ENCODE results near the gene CAPZB.

The CAPZB gene

DNA sequence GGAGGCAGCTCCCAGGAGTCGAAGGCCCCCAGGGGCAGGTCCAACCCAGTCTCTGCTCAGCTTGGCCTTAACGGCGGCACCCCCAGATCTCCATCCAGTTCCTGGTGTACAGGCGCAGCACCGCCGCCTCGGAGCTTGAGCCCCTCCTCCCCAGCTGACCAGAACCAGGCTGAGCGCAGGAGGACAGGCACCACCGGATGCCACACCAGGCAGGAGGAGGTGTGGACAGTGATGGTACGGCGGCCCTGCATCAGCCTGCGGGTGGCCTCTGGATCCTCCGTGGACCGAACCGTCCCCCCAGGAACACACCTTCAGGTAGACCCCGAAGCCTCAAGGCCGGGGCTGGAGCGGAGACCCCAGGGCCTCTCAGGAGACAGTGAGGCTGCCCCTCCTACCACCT lies 156.9 kb downstream of the CAPZB start:
- DNase-seq (ENCODE audit: low spot score): no peak

DNA sequence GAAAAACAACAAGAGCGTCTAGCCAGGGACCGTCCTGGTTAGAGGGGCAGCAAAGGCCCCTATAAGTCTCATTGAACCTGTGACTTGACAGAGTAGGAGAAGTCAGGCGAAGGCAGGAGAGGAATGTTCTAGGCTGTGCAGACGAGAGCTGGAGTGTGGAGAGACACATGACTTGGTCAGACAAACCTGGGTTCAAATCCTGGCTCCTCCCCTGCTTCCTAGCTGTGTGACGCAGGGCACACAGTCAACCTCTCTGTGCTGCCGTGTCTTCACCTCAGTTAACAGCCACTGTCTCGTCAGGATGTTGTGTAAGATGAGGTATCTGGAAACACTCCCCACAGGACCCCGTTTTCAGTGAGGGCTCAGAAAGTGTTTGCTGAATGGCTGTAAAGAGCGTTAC lies 157.6 kb downstream of the CAPZB start:
- DNase-seq (ENCODE audit: low spot score): no peak

DNA sequence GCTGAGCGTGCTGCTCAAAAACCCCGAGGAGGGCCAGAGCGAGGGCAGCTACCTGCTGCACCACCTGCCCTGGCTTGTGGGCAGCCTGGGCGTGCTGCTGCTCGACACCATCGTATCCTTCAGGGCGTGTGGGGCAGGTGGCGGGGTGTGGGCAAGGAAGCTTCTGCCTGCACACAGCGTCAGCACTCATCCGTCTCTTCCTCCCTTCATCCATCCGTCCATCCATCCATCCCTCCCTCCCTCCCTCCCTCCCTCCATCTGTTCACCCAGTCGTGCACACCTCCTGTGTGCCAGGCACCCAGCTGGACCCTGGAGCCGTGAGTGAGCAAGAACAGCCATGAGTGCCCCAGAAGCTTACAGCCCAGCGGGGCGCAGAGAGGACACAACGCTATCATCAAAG lies 158.0 kb downstream of the CAPZB start:
- no peak for DNase-seq (ENCODE audit: low spot score)

DNA sequence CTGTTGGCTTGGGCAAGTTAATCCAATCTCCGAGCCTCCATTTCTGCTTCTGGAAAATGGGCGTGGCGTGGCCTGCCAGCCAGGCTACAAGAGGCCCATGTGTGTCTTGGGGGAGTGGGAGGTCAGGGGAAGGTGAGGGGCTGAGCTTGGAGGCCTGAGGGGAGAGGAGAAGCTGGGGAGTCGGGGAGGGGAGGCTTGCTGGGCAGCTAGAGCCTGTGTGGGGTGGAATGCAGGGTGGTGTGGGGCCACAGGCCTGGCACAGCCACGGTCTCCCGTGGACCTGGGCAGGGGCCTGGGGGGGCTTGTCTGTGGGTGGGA lies 158.6 kb downstream of the CAPZB start:
- no peak for DNase-seq (ENCODE audit: low spot score)

DNA sequence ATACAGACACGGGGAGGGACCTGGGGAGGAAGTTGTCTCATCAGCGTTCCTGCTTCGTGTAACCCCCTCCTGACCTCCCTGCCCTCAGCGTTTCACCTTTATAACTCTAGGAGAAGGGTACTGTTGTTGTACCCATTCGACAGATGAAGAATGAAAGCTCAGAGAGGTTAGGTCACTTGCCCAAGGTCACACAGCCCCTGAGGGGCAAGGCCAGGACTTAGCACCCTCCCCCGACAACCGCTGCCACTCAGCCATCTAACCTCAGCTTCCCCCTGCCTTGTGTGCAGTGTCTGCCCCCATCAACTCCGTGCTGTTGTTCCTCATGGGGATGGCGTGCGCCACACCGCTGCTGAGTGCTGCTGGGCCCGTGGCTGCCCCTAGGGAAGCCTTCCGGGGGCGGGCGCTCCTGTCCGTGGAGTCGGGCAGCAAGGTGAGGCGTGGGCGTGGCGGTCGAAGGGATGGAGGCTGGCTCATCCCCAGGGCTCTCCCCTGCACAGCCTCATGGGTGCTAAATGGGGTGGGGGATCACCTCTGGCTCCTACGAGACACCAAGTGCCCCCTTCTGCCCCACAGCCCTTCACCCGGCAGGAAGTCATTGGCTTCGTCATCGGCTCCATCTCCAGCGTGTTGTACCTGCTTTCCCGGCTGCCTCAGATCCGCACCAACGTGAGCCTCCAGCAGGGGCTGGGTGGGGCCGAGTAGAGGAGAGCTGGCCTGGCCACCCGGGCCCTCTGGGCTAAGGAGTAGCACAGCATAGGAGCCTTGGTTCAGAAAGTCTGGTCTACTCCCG lies 159.2 kb downstream of the CAPZB start:
- no peak for DNase-seq (ENCODE audit: low spot score)

DNA sequence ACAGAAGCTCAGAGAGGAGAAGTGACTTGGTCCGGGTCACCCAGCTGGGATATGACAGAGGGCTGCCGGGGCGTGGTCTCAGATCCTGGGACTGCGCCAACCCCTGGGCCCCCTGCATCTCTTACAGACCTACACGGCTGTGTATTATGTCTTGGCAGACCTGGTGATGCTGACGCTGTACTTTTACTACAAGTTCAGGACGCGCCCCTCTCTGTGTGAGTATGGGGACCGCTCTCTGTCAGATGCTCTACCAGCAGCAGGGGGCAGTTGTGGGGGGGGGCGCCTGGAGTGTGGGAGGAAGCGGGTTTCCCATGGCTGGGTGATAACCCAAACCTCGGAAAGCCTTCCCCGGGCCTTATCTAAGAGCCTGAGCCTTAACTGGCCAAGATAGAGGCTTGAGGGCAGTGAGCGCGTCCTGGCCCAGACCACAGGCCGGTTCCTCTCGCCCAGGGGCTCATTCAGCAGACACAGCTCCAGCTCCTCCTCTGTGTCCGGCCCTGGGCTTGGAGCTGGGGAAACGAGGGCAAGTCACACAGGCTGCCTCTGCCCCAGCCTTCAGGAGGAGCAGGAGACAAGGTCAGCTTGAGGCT lies 159.9 kb downstream of the CAPZB start:
- DNase-seq (ENCODE audit: low spot score): no peak

DNA sequence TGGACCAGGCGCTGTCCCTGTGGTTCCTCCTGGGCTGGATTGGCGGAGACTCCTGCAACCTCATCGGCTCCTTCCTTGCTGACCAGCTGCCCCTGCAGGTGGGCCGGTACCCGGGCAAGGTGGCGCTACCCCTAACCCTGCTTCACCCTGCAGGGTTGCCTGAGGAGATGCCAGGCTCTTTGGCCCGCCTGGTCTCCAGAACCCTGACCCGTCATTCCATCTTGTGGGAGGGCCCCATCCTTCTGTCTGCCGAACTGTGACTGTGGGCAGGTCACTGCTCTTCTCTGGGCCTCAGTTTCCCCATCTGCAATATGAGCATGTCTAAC lies 160.7 kb downstream of the CAPZB start:
- DNase-seq (ENCODE audit: low spot score): no peak

DNA sequence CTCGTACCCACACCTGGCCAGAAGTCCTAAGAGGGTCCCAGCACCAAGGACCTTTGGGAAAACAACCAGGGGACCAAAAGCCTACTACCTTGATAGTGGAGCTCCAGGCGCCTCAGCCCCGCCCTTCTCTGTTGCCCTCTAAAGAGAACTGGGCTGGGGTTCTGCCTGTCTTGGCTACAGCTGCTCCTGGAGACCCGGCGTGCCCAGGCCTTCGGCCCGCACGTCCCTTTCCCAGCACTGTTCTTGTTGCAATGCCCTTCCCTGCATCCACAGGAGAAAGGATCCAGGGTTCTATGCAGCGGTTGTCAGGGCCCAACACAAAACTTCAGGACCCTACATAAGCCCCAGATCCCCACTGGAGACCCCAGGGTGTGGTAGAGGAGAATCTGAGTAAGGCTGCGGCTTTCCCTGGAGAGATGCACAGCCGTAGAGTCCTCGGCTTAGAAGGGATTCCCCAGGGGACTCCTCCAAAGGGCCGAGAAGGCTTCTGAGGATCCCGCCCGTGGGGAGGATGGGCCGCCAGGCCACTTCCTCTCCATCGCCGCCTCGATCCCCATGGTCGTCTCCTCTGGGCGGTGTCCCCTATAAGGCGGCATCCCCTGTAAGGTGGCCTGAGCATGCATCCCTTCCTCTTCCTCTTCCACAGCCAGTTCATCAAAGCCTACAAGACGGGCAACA lies 161.2 kb downstream of the CAPZB start:
- no peak for DNase-seq (ENCODE audit: low spot score)

DNA sequence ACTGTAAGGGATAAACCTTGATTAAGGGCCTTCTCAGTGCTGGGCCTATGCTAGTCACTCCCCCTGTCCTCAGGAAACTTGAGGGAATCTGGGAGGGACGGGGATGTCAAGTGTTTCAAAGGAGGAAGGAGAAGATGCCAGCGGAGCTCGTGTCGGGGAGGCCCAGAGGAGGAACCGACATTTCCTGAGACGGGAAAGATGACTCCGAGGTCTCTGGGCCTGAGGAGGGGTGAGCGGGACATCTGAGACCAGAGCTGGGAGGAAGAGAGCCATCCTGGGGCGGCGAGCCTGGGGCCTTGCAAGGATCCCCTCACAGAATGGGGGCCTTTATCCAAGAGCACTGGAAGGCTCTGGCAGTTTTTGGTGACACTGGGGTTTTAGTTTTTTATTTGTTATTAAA lies 162.9 kb downstream of the CAPZB start:
- DNase-seq (ENCODE audit: low spot score): no peak

DNA sequence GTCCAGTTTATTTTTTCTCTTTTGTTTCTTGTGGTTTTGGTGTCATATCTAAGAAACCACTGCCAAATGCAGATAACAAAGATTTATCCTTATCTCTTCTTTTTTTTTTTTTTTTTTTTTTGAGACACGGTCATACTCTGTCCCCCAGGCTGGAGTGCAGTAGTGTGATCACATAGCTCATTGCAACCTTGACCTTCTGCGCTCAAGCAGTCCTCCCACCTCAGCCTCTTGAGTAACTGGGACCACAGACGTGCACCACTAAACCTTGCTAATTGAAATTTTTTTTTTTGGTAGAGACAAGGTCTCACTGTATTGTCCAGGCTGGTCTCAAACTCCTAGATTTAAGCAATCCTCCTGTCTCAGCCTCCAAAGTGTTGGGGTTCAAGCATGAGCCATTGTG lies 164.3 kb downstream of the CAPZB start:
- no peak for DNase-seq (ENCODE audit: low spot score)

DNA sequence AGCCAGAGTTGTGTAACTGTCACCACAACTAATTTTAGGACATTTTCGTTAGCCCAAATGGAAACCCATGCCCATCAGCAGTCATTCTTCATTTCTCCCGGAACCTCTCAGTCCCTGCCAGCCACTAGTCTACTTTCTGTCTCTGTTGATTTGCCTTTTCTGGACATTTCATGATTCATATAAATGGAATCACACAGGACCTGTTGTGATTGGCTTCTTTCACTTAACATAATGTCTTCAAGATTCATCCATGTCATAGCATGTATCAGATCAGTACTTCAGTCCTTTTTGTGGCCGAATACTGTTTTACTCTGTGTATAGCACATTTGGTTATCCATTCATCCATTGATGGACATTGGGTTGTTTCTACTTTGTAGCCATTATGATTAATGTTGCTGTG lies 166.1 kb downstream of the CAPZB start:
- no peak for DNase-seq (ENCODE audit: low spot score)

DNA sequence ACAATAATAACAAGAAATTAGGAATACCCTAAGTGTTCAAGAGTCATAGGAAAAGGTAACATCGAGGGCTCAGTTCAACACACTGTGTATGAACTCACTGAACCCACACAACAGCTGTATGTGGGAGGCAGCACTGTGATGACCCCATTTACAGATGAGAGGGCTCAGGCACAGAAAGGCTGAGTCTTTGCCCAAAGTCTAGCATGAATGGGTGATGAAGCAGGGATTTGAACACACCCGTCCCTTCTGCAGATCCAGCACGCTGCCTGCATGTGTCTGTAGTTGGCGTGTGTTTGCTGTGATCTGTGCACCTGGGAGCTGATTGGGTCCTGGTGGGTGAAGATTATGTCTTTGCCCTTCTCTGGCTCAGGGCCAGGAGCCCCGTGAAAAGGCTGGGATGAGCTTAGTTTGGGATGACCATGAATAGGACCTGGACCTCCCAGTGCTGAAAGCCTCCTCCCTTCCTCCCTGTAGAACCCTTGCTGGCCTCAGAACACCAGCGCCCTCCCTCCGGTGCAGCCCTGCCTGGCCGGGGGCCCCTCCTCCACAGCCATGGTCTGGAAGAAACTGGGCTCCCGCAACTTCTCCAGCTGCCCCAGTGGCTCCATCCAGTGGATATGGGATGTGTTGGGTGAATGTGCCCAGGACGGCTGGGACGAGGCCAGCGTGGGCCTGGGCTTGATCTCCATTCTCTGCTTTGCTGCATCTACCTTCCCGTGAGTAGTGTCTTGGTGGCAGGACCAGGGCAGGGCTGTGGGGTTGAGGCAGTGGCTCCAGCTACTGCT lies 168.0 kb downstream of the CAPZB start:
- no peak for DNase-seq (ENCODE audit: low spot score)

DNA sequence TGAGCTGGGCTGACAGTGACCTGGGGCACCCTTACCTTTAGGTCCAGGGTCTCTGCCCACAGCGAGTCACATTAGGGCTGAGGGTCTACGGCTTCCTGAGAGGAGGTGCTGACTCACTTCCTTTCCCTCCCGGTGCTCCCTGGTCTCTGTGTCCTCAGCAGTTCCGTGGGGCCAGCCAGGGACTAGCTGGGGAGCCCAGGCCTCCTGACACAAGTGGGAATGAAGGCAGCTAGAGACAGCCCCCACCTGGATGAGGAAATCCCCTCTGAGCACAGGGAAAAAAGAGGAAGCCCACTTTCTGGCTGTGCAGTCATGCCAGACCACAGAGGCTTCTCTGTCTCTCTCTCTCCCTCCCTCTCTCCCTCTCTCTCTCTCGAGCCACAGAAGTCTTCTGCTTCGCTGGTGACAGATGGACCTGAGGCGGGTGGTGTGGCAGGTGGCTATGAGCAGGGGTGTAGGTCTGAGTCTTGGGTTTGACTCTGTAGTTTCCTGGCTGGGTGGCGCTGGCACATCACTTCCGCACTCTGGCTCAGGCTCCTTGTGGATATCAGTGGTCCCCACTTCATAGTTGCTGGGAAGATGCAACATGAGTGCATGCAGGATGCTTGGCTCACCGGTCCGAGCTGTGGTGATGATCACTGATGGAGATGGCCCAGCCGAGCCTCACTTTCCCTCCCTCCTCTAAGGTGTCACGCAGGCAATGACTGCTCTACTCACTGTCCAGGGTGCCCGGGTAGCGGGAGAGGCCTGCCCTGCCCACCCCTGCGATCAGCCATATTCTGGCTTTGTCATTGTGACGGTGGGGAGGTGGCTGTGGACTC lies 169.8 kb downstream of the CAPZB start:
- peak; percentile 76 for DNase-seq (ENCODE audit: low spot score)

DNA sequence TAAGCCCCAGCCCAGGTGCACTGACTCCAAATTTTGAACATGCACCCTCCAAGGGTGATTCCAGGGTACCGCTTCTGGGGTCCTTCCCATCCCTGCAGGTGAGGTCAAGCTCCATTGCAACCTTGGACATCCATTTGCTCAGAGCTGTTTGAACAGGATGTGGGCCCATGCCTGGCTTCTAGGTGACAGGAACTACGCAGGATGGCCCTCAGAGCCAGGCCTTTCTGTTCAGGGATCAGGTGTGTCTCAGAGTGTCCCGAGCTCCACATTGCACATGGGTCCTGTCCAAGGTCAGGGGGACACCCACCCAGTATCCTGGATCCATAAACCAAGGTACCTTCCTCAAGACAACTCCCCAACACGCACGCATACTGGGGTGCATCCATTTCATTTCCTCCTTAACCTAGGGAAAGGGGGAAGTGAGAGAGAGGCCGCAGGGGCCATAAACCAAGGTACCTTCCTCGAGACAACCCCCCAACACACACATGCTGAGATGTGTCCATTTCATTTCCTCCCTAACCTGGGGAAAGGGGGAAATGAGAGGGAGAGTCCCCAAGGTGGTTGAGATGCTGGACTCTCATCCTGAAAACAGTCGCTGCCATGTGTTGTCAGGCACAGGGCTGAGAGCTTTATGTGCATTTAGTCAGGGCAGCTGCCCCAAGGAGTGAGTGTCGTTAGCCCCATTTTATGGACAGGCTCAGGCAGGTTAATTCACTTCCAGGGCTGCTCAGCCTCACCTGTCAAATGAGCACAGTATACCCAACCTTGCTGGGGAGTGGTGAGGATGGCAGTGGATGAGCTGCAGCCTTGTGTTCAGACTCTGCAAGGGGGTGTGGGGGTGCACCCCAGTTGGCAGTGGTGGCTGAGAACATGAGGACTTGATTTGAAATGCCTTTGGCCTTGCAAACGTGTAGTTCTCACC lies 171.1 kb downstream of the CAPZB start:
- DNase-seq (ENCODE audit: low spot score): peak; percentile 40

DNA sequence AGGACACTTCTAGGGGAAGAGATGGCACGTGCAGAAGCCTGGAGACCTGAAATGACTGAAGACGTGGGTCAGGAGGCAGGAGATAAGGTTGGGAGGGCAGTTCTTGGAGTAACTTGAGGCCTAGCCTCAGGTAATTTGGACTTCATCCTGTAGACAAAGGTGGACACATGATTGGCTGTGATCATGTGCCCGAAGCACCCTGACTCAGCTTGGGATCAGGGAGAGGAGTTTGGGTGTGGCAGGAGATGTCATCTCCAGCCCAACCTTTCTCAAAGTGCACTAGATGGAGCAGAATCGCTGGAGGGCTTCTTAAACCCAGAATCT lies 171.7 kb downstream of the CAPZB start:
- no peak for DNase-seq (ENCODE audit: low spot score)

DNA sequence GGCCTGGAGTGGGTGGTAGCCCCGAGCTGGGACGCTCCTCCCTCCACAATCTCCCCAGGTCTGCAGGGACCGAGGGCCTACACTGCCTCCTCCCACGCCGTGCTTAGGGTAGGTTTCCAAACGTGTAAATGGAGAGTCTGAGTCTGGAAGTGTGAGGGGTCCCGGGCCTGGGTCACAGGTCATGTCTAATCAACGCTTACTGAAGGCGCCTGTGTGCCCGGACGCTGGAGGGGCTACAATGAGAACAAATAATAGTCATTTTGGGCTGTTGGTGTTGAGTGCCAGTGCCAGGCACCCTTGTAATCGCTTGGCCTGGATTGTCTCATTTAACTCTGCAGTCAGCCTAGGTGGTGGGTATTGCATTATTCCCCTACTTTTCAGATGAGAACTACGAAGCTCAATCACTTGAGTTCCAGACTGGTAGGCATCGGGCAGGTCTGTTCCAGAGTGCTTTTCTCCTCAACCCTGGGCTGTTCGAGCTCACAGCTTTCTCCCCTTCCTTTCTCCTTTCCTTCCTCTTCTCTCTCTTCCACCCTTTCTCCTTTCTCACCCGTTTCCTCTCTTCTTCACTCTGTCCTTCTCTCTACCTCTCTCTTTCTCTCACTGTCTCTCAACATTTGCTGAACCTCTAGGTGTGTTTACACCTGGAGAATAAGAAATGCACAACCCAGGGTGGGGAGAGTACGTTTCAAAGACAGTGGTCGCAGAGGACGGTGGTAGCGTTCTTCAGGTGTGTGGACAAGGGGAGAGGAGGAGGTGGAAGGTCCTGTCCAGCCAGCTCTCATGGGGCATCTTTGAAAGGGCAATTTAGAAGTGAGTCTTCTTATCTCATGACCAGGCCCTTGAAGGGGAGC lies 172.3 kb downstream of the CAPZB start:
- peak; percentile 44 for DNase-seq (ENCODE audit: low spot score)

DNA sequence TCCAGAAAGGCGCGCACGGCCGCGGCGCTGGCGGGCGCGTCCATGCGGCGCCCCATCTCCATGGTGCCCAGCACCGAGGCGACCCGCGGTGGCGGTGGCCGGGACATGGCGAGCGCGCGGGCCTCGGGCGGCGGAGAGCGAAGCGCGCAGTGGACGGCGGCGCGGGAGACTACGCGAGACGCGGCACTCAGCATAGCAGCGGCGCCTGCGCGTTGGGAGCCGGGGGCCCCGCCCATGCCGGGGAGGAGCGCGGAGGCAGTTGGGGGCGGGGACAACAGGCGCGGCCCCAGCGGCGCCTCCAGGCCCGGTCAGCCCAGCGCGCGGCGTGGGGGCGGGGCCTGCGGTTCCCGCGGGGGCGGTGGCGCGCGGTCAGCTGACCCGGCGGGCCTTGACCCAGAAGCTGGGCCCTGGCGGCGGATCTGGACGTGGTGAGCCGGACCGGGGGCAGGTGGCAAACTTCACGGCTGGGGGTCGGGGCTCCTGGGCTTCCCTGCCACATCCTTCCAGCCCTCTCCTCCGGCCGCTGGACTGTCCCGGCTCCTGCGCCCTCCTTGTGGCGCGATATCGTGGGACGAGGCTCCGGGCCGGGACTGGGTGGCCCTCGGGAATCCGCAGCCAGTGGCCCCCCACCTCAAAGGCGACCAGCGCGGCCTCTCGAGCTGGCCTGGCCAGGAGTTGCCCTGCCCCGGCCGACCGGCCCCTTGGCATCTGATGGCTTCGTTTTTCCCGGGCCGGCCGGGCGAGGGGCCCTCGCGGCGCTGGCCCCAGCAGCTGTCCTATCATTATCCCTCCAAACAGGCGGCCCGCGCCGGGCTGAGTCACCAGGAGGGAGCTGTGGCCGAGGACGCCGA lies 173.2 kb downstream of the CAPZB start, which contains the start of the genes AKR7A2 and SLC66A1:
Gene AKR7A2 (minus strand): TSS at position 214 of the 851 bp plus-strand sequence. CDS start 20 bp downstream, at position 194.
Gene SLC66A1 (plus strand): TSS at position 396 of the 851 bp plus-strand sequence. CDS start 5,352 bp downstream, outside the sequence.
- DNase-seq (ENCODE audit: low spot score): peak; percentile 98

DNA sequence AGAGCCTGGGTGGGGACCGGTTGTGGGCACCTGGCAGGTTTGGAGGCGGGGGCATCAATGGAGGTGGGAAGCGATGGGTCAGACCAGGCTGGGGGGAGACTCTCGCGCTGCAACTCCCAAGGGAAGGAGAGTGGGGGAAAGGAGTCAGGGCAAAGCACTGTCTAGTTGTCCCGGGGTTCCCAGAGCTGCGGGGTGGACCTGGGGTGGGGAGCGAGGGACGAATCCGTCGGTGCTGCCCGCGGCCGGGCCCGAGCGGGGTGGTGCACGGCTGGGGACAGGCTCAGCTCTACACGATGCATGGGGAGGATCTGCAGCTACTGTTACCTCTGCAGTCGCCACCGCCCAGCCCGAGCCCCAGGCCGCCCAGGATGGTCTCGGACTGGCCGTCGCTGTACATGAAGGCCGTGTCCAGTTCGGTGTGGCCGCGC lies 173.8 kb downstream of the CAPZB start:
- peak; percentile 38 for DNase-seq (ENCODE audit: low spot score)
